ENCODE measurements around the gene CD93.

CD93 gene

DNA sequence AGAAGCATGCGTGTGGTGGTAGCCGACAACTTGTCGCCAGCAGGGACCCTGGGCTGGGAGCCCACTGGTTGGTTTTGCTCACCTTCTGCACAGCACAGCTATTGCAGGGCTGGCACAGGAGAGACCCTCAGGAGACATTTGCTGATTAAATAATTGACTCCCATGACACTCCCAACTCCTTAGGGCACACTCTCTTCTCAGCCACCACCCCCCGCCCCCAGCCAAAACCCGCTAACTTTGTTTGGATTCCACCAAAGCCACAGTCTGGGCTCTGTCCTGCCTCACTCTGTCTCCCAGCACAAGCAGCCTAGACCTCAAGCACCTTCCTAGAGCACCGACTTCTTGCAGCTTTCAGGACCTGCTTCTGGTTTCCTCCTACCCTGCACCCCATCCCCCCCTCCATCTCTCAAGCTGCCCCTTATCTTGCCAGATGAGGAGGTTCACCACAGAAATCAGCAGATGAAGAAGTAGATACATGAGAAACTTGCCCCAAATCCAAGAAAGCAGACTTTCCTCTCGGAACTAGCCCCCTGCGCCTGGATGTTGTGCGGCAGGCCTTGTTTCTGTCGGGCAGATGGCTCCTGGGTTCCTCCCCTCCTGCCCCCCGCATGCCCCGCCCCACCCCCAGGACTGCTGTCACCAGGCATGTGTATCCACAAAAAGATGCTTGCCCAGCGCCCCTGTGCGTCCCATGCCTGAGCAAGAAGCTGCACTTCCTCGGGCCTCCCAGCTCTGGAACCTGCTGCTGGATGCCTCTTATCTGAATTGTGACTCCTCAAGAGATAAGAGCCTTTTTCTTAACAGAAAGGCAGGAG is 35.0 kb upstream of the CD93 start:
- DNase-seq (ENCODE audit: low spot score): no peak

DNA sequence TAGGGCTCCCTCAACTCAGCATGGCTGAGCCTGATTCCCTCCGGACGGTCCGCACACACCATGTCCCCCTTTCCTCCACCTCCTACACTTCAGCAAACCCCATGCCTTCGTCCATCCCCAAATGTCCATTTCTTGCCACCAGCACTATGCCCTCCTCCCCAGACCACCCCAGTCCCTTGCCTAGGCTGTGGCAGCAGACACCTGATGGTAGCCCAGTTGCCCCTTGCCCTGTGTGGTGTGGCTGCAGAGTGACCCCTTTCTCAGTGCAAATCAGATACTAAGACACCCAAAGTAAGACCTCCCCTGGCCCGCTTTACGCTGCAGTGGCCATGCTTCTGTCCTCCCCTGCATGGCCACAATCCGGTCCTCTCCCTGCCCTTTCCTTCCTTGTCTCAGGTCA is 34.1 kb upstream of the CD93 start:
- no peak for DNase-seq (ENCODE audit: low spot score)

DNA sequence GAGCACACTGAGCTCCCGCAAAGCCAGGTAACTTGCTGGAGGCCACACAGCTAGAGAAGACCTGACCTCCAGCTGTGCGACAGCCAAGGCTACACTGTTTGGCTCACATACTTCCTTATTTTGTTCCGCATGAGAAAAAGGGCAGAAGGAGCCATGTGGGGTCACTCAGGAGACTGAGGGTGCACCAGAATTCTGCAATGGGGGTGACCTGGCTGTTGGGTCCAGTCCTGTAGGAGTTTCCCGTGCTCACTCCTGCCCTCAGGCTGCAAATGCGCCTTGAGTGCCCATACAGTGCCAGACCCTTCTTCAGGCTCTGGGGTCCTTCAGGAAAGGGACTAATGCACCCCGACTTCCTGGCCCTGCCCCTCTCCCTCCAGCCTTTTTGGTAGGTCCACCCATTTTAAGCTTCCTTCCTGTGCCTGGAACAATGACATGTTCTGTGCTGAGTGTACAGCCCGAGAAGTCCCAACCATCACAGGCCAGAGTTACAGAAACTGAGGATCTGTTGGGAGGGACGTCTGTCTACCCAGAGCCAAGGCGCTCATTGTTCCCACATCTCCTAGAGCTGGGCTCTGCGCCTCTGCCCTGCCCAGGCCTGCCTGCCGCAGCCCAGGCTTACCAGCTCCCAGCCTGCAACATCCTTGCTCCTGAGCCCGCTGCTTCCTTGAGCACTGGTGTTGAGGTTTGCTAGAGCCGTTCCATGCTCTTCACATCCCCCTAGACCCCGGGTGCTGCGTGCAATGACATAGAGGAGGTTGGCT is 33.5 kb upstream of the CD93 start:
- DNase-seq (ENCODE audit: low spot score): no peak

DNA sequence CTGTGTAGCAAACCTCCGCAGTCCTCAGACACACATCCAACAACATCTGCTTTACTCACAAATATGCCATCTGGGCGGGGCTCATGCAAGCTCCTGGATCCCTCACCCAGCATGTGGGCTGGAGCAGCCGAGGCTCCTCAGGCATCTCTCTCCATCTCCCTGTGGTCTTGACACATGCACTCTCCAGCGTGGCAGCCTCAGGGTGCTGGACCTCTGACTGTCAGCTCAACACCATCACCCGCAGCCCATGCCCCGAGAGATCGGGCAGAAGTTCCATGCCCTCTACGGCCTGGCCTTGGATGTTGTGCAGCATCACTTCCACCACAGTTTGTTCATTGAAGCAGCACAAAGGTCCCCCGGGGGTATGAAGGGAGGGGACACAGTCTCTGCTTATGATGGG is 32.6 kb upstream of the CD93 start:
- DNase-seq (ENCODE audit: low spot score): no peak

DNA sequence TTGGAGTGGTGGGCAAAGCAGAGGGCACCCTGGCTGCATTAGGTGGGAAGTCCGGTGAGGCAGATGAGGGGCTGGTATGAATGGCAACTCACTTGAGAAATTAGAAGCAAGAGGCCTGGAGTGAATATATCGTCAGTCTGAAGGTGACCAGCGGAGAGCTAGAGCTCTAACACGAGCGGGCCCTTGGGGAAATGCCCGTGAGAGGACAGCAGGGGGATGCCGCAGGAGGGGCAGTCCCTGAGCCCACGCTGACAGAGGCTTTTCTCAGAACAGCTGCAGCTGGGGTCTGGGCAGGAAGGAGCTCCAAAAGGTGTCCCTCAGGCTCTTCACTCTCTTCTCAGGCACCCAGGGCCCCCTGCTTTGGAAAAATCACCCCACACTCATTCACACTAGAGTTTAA is 32.0 kb upstream of the CD93 start:
- no peak for DNase-seq (ENCODE audit: low spot score)

DNA sequence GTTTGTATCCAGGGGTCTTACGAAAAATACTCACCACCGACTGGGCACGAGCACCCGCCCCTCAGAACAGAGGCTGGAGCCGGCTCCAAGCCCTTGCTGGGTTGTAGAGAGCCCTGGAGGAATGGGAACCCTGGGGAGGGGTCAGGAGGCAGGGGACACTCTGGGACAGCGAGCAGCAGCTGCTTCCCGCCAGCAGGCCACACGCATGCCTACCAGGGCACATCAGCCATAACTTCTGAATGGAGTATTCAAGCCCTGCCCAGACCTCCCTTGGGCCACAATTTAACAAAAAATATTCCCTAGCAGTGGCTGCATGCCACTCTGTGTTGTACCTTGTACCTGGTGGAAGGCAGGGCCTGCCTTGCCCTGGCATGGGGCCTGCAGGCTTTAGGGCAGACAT is 31.6 kb upstream of the CD93 start:
- DNase-seq (ENCODE audit: low spot score): no peak

DNA sequence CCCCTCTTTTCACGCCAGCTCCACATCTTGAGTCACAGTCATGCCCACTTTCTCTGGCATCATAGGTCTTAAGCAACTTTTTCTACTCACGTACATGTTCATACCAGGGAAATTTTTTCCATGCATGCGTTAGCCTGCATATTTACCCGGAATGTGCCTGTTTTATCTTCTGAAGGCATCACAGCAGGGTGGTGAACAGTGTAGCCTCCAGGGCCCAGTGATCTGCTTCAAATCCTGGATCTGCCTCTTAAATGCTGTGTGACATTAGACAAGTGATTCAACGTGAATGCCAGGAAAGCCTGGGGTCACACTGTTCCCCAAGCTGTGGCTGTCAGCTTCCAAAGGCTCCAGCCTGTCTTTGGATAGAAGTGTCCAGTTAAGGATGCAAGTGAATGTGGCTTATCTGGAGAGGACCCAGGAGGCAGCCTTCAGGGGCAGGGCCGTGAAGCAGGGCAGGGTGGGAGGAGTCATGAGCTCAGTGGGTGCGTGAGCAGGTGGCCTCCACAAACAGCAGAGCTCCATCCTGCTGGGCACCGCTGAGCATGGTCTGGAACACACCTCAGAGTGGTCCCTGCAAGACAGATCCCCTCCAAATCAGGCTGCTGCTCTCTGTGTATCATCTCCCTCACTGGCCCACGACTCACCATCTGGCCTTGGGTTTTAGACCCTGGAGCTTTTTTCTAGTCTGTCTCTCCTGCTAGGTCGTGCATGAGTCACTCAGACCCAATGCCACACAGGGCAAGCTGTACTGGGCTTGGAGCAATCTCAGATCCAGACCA is 30.4 kb upstream of the CD93 start:
- DNase-seq (ENCODE audit: low spot score): no peak

DNA sequence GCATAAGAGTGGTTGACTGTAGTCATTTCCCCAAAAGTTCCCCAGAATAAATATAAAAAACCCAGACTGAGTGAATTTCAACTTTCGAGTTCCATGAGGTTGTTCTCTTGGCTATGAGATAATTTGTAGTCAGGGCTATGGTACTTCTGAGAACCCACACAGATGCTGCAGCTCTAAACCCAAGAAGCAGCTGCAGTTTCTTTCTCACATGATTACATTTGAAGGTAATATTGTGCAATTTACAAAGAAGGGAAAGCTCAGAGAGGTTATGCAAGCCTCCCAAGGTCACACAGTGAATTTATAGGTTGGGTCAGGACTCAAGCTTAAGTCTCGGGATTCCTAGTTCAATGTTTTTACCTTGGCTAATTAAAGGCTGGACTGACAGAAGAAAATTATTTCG is 29.7 kb upstream of the CD93 start:
- DNase-seq (ENCODE audit: low spot score): no peak

DNA sequence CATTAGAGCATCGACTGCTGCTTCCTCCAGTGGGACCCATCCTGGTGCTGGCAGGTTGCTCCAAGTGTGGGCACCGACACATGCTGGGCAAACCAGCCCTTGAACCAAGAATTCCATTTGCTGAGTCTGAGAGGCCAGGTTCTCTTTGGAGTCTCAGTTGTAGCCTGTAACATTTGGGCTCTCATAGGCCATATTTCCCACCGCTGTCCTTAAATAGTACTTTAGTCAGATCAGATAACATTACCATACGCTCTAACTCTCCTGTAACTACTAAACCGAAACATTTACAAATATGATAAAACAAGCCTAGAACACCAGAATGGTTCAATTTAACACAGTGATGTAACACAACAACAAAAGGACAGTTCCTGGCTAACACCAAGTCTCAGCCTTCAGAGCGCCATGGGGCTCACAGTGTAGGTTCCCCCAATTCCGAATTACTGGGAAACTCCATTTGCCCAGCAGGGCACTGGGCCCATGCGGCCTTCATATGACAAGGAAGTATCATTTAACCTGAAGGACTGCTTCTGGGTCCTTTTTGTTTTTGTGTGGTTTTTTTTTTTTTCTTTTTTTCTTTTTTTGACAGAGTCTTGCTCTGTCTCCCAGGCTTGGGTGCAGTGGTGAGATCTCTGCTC is 28.4 kb upstream of the CD93 start:
- DNase-seq (ENCODE audit: low spot score): no peak

DNA sequence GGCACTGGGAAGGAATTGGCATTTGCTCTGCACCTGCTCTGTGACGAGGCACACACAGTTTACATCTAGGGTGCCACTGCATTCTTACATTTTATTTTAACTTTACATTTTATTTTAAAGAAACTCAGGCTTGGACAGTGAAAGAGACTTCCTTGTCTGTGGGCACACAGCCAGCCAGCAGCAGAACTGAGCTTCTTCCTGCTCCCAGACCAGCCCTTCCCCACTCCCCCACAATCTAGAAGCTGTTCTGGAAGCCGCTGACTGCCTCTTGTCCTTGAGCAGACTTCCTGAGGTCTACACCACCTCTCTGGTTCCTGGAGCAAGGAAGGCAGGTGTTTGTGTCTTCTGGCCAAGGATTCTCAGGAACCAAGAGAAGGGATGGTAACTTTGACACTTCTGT is 27.9 kb upstream of the CD93 start:
- DNase-seq (ENCODE audit: low spot score): no peak

DNA sequence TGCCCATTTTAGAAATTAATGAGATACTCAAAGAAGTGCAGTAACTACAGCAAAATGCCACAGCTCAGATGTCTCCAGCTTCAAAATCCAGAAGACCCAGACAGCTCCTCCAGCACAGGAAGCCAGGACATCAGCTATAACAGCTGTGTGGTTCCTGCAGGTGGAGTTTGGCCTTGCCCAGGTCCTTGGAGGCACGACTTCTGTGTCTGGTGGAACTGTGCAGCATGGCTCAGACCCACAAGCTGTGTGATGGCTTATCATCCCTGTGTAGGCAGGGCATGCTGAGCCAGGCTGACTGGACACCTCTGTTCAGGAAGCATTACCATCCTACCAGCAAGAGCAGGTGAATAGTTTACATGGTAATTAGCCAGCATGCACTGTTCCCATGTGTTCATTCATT is 26.5 kb upstream of the CD93 start:
- DNase-seq (ENCODE audit: low spot score): no peak

DNA sequence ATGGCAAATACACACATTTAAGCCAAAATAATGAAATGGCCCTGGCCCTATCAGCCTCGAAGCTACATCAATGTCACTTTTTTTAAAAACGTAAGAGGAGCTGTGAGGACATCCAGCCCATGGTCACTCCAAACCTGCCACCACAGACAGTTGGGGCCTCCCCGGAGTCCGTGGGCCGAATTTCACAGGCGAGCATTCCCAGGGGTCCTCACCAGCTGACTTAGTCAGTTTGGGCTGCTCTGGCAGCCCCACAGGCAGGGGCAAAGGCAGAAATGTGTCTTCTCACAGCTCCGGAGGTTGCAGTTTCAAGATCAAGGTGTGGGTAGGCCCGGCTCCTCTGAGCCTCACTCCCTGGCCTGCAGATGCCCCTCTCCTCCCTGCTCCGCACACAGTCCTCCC is 25.8 kb upstream of the CD93 start:
- DNase-seq (ENCODE audit: low spot score): no peak

DNA sequence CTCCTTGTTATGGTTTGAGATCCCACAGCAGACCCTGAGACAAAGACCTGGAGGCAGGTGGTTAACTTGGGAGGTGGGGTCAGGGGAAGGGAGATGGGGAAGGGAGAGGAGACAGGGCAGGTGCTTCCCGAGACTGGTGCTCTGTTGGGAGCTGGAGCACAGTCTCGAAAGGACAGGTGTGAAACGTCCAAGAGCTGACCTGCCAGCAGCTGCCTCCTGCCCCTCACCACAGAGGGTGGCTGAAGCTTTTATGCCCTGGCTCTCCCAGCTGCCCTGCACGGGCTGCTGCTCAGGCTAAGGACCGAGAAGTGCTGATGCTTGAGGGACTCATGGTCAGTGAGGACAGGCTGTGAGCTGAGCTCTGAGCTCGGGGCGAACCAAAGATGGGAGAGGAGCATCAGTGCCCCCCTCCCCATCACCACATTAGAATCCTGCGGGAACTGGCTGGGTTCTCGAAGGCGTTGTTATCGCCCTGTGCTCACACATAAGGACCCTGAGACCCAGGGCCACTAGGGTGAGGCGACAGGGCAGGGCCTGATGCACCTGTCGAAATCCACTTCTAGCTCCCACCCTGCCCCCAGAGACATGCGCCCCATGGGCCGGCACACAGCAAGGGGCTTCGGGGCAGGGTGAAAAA is 25.3 kb upstream of the CD93 start:
- no peak for DNase-seq (ENCODE audit: low spot score)

DNA sequence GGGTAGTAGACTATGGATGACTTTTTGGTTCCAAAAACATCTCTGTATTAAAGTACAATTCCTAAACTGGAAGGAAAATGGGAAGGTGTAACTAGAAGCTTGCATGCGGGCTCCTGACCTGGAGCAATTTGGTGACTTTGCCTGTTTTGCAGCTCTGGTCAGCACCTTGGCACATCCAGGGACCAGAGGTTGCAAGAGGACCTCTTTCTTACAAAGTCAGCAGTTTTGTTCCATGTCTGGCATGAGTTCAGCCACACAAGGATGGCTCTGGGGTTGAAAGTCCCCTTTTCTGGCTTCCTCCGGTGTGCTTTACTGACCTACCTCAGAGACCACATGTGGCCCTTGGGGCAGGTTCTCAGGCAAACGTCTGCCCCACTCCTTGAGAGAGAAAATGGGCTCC is 22.7 kb upstream of the CD93 start:
- no peak for DNase-seq (ENCODE audit: low spot score)

DNA sequence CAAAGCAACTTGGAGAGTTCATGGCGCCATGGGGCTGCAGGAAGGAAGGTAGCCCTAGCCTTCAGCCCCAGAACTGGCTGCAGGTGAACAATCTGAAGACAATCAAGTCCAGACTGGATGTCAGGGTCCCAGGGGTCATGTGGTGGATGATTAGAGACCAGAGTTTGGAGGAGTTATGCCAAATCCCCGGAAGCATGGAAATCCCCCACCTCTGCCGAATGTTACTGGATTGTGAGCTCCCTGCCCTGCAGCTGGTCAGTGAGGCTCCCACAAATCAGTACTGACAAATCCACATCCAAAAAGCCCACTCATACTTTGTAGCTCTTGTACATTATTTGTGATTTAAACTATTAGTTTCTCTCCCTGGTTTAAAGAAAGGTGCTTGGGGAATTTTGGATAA is 21.3 kb upstream of the CD93 start:
- DNase-seq (ENCODE audit: low spot score): no peak

DNA sequence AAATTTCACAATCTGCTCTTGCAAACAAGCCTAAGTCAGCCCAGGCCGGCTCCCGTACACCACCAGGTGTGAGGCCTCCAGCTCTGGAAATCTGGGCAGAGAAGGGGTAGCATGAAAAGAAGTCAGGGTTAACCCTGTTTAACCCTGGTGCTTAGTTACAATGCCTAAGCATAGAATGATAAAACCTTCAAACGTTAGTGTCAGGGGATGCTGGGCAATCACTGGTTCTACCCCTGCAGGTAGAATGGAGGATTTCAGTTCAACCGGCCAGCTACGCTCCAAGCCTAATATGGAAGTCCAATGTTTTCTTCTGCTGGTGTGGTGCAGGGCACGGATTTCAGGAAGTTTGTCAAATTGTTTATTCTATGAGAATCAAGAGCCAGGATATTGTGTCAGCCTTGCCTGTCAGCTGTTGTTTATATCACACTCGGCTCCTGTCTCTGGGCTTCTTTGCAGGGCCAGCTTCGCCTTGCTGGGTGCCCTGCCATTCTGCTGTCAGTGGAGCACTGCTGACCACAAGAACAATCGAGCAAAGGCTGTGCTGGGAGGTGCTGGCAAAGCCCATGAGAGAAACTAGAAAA is 20.2 kb upstream of the CD93 start:
- no peak for DNase-seq (ENCODE audit: low spot score)

DNA sequence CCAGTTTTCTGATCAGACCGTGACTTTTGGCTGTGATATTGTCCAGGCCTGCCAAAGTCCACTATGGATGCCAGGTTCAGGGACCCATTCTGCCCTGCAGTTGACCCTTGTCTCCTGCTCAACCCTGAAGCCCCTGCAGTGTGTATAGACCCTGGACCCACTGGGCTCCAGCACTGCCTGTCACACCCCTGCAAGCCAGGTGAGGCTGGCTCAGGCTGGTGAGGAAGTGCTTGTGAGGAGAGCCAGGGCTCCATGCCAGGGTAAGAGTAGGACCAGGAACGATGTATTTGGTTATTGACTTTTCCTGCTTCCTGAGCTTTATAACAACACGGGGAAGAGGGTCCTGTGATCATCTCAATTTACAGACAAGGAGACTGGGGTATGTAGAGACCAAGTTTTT is 19.1 kb upstream of the CD93 start:
- no peak for DNase-seq (ENCODE audit: low spot score)

DNA sequence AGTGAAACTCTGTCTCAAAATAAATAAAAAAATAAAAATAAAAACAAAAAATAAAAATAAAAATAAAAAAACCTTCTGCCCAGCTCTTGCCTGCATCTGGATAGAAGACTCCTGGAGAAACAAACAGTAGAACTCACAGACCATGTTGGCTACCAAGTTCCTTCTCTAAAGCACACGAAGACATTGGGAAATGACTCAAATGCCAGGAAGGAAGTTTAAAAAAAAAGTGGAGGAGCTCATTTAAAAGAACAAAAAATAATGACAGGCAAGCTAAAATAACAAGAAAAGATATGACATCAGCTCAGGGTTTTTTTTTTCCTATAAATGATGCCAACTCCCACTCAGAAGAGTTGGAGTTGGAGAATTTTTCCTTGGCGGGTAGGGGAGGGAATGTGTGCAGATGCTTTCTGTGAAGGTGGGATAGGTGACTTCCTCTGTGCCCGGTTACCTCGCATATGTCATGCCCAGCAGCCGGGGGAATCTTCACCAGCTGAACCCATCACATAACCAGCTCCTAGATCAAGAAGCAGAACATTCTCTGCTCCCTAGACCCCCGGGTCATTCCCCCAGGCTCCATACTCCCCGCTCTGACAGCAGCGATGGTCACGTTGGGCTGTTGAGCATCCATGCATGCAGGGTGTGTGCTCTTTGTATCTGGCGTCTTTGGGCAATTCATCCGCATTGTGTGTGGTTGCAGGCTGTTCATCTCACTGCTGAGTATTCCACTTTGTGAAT is 17.3 kb upstream of the CD93 start:
- DNase-seq (ENCODE audit: low spot score): no peak

DNA sequence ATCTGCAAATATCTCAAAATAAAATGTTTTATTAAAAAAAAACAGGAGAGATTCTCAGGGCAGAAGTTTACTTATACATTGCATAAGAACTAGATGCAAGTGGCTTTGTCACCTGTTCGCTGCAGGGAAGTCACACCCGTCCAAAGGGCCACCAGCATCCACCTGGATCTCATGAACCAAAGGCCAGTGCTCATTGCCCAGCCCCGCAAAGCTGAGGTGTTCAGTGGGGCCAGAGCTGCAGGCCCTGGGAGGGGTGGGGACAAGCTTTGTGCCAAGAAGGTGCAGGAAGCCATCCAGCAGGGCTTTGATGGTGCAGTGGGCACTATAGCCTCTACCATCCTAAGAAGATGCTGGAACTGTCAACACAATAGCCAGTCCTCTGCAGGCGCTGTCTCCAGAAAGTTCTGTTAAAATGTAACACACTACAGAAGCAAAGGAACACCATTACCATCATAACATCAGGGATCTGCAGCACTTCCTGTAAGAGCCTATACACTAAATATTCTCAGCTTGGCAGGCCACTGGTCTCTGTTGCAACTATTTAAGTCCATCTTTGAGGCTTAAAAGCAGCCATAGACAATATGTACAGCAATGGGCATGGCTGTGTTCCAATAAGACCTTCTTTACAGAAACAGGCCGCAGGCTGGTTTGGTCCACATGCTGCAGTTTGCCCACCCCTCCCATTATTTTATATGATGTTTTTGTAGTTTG is 15.7 kb upstream of the CD93 start:
- DNase-seq (ENCODE audit: low spot score): no peak

DNA sequence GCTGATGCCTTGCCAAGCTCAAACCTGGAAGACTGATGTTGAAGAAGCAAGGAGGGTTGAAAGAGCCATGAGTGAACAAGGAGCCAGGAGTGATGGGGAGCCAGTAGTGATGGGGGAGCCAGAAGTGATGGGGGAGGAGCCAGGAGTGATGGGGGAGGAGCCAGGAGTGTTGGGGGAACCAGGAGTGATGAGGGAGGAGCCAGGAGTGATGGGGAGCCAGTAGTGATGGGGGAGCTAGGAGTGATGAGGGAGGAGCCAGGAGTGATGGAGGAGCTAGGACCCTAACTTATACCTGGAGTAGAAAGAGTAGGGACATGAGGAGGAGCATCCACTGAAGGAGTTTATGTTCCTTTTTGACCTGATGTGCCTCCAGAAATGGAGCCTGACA is 14.6 kb upstream of the CD93 start:
- no peak for DNase-seq (ENCODE audit: low spot score)
